GM12878 (cell line): ENCODE results near the gene TGM2. TPM values are rescaled to one million over a fixed set of nuclear protein-coding genes. Genes with fewer than 3 reads are reported as not detected.

Experiments used
- ATAC-seq: fragments of 200-7000 bp; cut with Tn5 transposase; 3 replicates; pipeline ENCODE4 v1.9.1; 2020; ENCODE audit warnings: mild to moderate bottlenecking, moderate library complexity
- BruUV-seq: library from RNA; stranded (reverse); fragments of 400-500 nt; replicated peaks from 2 replicates; lab custom pipeline; 2021; lab: Mats Ljungman, UMichigan
- CTCF ChIA-PET: fragments of 300-600 bp; sonication (Branson Sonifier 250); formaldehyde crosslinking; extraction: SDS; loops from one replicate; lab custom pipeline; 2021; ENCODE audit warnings: inconsistent platforms; lab: Yijun Ruan, JAX
- POLR2A ChIA-PET: fragments of 350-600 bp; formaldehyde crosslinking; extraction: SDS; loops from one replicate; lab custom pipeline; 2021; ENCODE audit warnings: inconsistent platforms; lab: Charles Lee
- RAD21 ChIA-PET: fragments of 300-600 bp; sonication (Branson Sonifier 250); formaldehyde crosslinking; loops from one replicate; lab custom pipeline; 2023; ENCODE audit warnings: antibody characterized with exemption; ENCODE audit not compliant: unreplicated experiment; lab: Charles Lee
- SMC1A ChIA-PET: fragments of 300-600 bp; sonication (Branson Sonifier 250); formaldehyde crosslinking; loops from one replicate; lab custom pipeline; 2023; ENCODE audit not compliant: unreplicated experiment, uncharacterized antibody; lab: Charles Lee
- DNase-seq: peaks from one replicate; pipeline ENCODE4 v3.0.0-alpha.2; 2011; ENCODE audit warnings: low read depth, low spot score
- FAIRE-seq: peaks from 3 replicates; lab custom pipeline; 2011; peaks lifted over from hg19 to GRCh38; lab: Jason Lieb, UNC
- H2AFZ ChIP-seq: 2 replicates; pipeline ENCODE4 v1.6.0; 2011; ENCODE audit warnings: low read depth, low read length, control low read depth; ENCODE audit not compliant: control insufficient read depth
- H3K27ac ChIP-seq: 2 replicates; pipeline ENCODE4 v1.5.1; 2011; ENCODE audit warnings: control low read depth; ENCODE audit not compliant: control insufficient read depth, insufficient read depth
- H3K27me3 ChIP-seq, 2 experiments: replicated peaks in 1 of 2; 2 replicates each; pipeline versions ENCODE4 v1.6.0 to v1.6.1; 2011; ENCODE audit warnings: low read length in 1 of 2; ENCODE audit not compliant: control insufficient read depth in 2 of 2, insufficient read depth in 2 of 2
- H3K36me3 ChIP-seq, 2 experiments: 2 replicates each; pipeline ENCODE4 v1.5.1; 2011; ENCODE audit warnings: low read length in 1 of 2; ENCODE audit not compliant: control insufficient read depth in 2 of 2, insufficient read depth in 2 of 2
- H3K4me1 ChIP-seq: 2 replicates; pipeline ENCODE4 v1.6.1; 2011; ENCODE audit warnings: mild to moderate bottlenecking, low read length, moderate library complexity, mixed read lengths; ENCODE audit not compliant: control insufficient read depth, insufficient read depth
- H3K4me2 ChIP-seq: 2 replicates; pipeline ENCODE4 v1.6.0; 2011; ENCODE audit warnings: control low read depth; ENCODE audit not compliant: control insufficient read depth, insufficient read depth
- H3K4me3 ChIP-seq: fragments of 200-600 bp; sonication (generic); 2 replicates; pipeline ENCODE4 v1.5.1; 2016
- H3K79me2 ChIP-seq: 2 replicates; pipeline ENCODE4 v1.6.0; 2011; ENCODE audit warnings: low read length; ENCODE audit not compliant: control insufficient read depth, insufficient read depth
- H3K9ac ChIP-seq: 2 replicates; pipeline ENCODE4 v1.8.0; 2011; ENCODE audit warnings: low read length, control low read depth, mixed read lengths; ENCODE audit not compliant: control insufficient read depth, insufficient read depth
- H3K9me3 ChIP-seq: replicated peaks from 3 replicates; pipeline ENCODE4 v1.5.1; 2011; ENCODE audit warnings: mild to moderate bottlenecking, low read length; ENCODE audit not compliant: control insufficient read depth, insufficient read depth
- H4K20me1 ChIP-seq: 2 replicates; pipeline ENCODE4 v1.6.0; 2011; ENCODE audit not compliant: control insufficient read depth, insufficient read depth
- ASH2L ChIP-seq: fragments of 300-600, 200-600 bp; sonication (generic); IDR thresholded peaks from 2 replicates; pipeline ENCODE4 v1.6.1; 2017; ENCODE audit warnings: low read depth, mild to moderate bottlenecking, borderline replicate concordance
- BCLAF1 ChIP-seq: fragments of 450-650 bp; IDR thresholded peaks from 2 replicates; pipeline ENCODE4 v1.6.1; 2017; ENCODE audit warnings: antibody characterized with exemption, mild to moderate bottlenecking, moderate library complexity
- GABPA ChIP-seq: IDR thresholded peaks from 2 replicates; pipeline ENCODE4 v1.6.1; 2014; ENCODE audit warnings: antibody characterized with exemption, low read depth, mild to moderate bottlenecking, inconsistent platforms
- MTA2 ChIP-seq: fragments of 450-650 bp; IDR thresholded peaks from 2 replicates; pipeline ENCODE4 v1.6.1; 2016; ENCODE audit warnings: low read depth, mild to moderate bottlenecking, moderate library complexity
- MYB ChIP-seq: fragments of 150-350 bp; IDR thresholded peaks from 2 replicates; pipeline ENCODE4 v1.6.1; 2014; ENCODE audit warnings: mild to moderate bottlenecking, low read depth, low read length, borderline replicate concordance
- NBN ChIP-seq: fragments of 450-650 bp; IDR thresholded peaks from 2 replicates; pipeline ENCODE4 v1.6.1; 2016
- PML ChIP-seq: IDR thresholded peaks from 2 replicates; pipeline ENCODE4 v1.6.1; 2012; ENCODE audit warnings: low read length, inconsistent platforms
- POLR2AphosphoS2 ChIP-seq: IDR thresholded peaks from 2 replicates; pipeline ENCODE4 v1.6.1; 2011; ENCODE audit warnings: low read depth, mild to moderate bottlenecking, low read length, improper control_type of control experiment, moderate library complexity
- TBL1XR1 ChIP-seq: IDR thresholded peaks from 2 replicates; pipeline ENCODE4 v1.6.1; 2012; ENCODE audit warnings: low read depth, low read length, improper control_type of control experiment
- TCF7 ChIP-seq: IDR thresholded peaks from 2 replicates; pipeline ENCODE4 v1.6.1; 2014; ENCODE audit warnings: antibody characterized with exemption, borderline replicate concordance
- ZNF622 ChIP-seq: fragments of 450-650 bp; IDR thresholded peaks from 2 replicates; pipeline ENCODE4 v1.6.1; 2017; ENCODE audit warnings: mild to moderate bottlenecking, inconsistent platforms
- WGBS: methylation state at CpG from one replicate; pipeline ENCODE4 v1.1.6; 2016; ENCODE audit warnings: low lambda C conversion rate; ENCODE audit not compliant: insufficient replicate concordance, insufficient coverage; ENCODE audit errors: missing lambda C conversion rate; 5-methylcytosine and 5-hydroxymethylcytosine counted together
- in situ Hi-C: fragments of 300-500 bp; cut with MboI; formaldehyde crosslinking; loops from 9 replicates; pipeline ENCODE4 v1.14.3; 2018; ENCODE audit warnings: mixed read lengths
- intact Hi-C: fragments of 100-400 bp; cut with micrococcal nuclease; formaldehyde crosslinking; loops from one replicate; pipeline ENCODE4 v1.14.2; 2022; ENCODE audit not compliant: unreplicated experiment
- polyA plus RNA-seq, 11 experiments: library from polyadenylated mRNA; depleted of rRNA in 4 of 11; unstranded in 6 of 11; stranded (reverse) in 5 of 11; fragments of >200 nt; fragmentation: Nextera tagmentation in 4 of 11; fragmentation: Illumina TruSeq in 1 of 11; extraction: Ambion mirVana in 4 of 11; extraction: Trizol in 1 of 11; gene quantifications; 1 replicate in 1 of 11; 2 replicates in 10 of 11; pipeline versions ENCODE4 v1.2.1 to v1.2.3, GENCODE V29; 2011 to 2016; ENCODE audit warnings: inconsistent platforms in 2 of 11, missing spikeins in 2 of 11, low read depth in 1 of 11
- total RNA-seq, 4 experiments: library from RNA; depleted of rRNA in 3 of 4; stranded (reverse); fragments of >200 nt in 3 of 4; fragmentation: Illumina TruSeq in 1 of 4; extraction: Trizol in 1 of 4; gene quantifications; 2 replicates each; pipeline versions ENCODE4 v1.2.1 to v1.2.3, GENCODE V29; 2013 to 2021
- TF ChIP-seq, protein P1 (sequence below): fragments of 450-650 bp; IDR thresholded peaks from 2 replicates; pipeline ENCODE4 v1.6.1; 2018; ENCODE audit warnings: borderline replicate concordance, mild to moderate bottlenecking; ENCODE audit not compliant: partially characterized antibody
- TF ChIP-seq, protein P2 (sequence below): fragments of 450-650 bp; formaldehyde crosslinking; IDR thresholded peaks from 2 replicates; pipeline ENCODE4 v1.5.0; 2022; ENCODE audit warnings: mild to moderate bottlenecking, missing genetic modification characterization

The TGM2 gene
- total and polyA plus RNA-seq, 10 of the 15 experiments (the other 5 are each of a cell fraction or from before 2014, with no cell fraction given): 0.11 to 1.9 (median 0.51) TPM

- Histone ChIP-seq H3K9me3 (no peaks in the 10 kb centered on the region), H3K79me2 (no peaks in the 10 kb centered on the region), H4K20me1 (no peaks in the 10 kb centered on the region), H3K4me2 (no peak overlapping the region), H3K4me1 (no peaks in the 10 kb centered on the region; the same call in 1 of the 2 replicates), H3K9ac (no peak overlapping the region), H3K27me3 (no peaks in the 10 kb centered on the region; a peak in 2 of 4 replicates), H3K36me3 (no peaks in the 10 kb centered on the region), H2AFZ (no peak overlapping the region), H3K27ac (no peak overlapping the region), H3K4me3 (no peak overlapping the region)
- FAIRE-seq (no peak), DNase-seq (no peak), ATAC-seq (no peak)
- TF ChIP-seq ASH2L (no peak), TCF7 (no peak), BCLAF1 (no peak), PML (no peak), TBL1XR1 (no peak), ZNF622 (no peak), GABPA (no peak), MYB (no peak), POLR2AphosphoS2 (no peak), MTA2 (no peak), NBN (no peak)
- TF ChIP-seq, protein P1, sequence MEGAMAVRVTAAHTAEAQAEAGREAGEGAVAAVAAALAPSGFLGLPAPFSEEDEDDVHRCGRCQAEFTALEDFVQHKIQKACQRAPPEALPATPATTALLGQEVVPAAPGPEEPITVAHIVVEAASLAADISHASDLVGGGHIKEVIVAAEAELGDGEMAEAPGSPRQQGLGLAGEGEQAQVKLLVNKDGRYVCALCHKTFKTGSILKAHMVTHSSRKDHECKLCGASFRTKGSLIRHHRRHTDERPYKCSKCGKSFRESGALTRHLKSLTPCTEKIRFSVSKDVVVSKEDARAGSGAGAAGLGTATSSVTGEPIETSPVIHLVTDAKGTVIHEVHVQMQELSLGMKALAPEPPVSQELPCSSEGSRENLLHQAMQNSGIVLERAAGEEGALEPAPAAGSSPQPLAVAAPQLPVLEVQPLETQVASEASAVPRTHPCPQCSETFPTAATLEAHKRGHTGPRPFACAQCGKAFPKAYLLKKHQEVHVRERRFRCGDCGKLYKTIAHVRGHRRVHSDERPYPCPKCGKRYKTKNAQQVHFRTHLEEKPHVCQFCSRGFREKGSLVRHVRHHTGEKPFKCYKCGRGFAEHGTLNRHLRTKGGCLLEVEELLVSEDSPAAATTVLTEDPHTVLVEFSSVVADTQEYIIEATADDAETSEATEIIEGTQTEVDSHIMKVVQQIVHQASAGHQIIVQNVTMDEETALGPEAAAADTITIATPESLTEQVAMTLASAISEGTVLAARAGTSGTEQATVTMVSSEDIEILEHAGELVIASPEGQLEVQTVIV: no peak
- TF ChIP-seq, protein P2, sequence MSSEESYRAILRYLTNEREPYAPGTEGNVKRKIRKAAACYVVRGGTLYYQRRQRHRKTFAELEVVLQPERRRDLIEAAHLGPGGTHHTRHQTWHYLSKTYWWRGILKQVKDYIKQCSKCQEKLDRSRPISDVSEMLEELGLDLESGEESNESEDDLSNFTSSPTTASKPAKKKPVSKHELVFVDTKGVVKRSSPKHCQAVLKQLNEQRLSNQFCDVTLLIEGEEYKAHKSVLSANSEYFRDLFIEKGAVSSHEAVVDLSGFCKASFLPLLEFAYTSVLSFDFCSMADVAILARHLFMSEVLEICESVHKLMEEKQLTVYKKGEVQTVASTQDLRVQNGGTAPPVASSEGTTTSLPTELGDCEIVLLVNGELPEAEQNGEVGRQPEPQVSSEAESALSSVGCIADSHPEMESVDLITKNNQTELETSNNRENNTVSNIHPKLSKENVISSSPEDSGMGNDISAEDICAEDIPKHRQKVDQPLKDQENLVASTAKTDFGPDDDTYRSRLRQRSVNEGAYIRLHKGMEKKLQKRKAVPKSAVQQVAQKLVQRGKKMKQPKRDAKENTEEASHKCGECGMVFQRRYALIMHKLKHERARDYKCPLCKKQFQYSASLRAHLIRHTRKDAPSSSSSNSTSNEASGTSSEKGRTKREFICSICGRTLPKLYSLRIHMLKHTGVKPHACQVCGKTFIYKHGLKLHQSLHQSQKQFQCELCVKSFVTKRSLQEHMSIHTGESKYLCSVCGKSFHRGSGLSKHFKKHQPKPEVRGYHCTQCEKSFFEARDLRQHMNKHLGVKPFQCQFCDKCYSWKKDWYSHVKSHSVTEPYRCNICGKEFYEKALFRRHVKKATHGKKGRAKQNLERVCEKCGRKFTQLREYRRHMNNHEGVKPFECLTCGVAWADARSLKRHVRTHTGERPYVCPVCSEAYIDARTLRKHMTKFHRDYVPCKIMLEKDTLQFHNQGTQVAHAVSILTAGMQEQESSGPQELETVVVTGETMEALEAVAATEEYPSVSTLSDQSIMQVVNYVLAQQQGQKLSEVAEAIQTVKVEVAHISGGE (CRISPR knock-in tag): no peak
- CTCF ChIA-PET: interaction anchor here (1.2 to 2.0 kb wide), 3 partner anchors 29 to 134 kb away, joined by 3 to 6 read pairs (median 3); no protein-coding TSS in a partner anchor
- in situ Hi-C loops: no loop called here
- intact Hi-C loops: no loop called here
- BruUV-seq: no TSS peak
- RAD21 ChIA-PET: no interaction called here
- SMC1A ChIA-PET: no interaction called here
- 43% methylated on average over 5 of the region's 5 CpGs for WGBS
- POLR2A ChIA-PET: interaction anchor here (0.9 kb wide), 1 partner anchor 9 kb away, joined by 3 read pairs; no protein-coding TSS in a partner anchor
These were observed 26.6 kb upstream of the TGM2 start for GRCh38 chr20:38191654-38192053.
